Adrenal gland (tissue), 5 donors: ENCODE results near the gene NODAL.

Experiments used
- POLR2A ChIP-seq, 2 donors: fragments of 450-650 bp; IDR thresholded peaks; one replicate each; pipeline ENCODE4 v1.6.1; 2017; ENCODE audit warnings: antibody characterized with exemption in 2 of 2, mild to moderate bottlenecking in 2 of 2, moderate library complexity in 1 of 2
- TF ChIP-seq, protein P1 (sequence below), 6 experiments: fragments of 450-650 bp in 4 of 6; fragments of 200-600 bp in 2 of 6; sonication (generic) in 1 of 6; IDR thresholded peaks; 1 replicate in 5 of 6; 2 replicates in 1 of 6; pipeline versions ENCODE4 v1.5.1 to v1.8.0; 2016 to 2021; ENCODE audit warnings: antibody characterized with exemption in 6 of 6, mild to moderate bottlenecking in 2 of 6, moderate library complexity in 1 of 6
- donor health status: DM: no; HTN: no; CAD: no.

DNA sequence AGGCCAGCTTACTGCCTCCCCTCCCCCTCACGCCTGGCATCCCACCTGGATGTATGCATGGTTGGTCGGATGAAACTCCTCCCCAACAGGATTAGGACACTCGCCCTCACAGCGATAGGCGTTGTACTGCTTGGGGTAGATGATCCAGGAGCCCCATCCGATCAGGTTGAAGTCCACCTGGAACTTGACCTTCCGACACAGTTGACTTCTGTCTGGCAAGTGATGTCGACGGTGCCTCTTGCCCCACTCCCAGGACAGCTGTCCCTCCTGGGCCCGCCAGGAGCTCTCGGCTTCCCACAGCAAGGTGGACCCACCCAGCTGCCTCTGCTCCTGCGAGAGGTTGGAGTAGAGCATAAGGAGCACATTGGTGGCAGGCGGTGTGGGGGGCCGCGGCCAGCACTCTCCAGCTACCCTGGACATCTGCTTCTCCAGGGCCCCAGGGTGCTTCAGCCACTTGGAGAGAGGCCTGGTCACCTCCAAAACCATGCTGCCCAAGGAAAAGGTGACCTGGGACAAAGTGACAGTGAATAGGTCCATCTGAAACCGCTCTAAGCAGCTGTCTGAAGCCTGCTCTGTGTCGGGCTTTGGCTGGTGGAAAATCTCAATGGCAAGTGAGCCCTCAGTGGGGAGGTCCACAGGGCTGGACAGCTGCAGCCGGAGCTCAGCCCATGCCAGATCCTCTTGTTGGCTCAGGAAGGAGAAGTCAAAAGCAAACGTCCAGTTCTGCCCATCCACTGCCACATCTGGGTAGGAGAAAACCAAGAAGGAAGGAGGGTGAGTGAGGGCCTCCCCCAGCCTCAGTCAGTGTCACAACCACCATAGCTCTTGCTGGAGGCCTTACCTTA, 6.0 kb downstream of the NODAL start:
- TF ChIP-seq, protein P1, sequence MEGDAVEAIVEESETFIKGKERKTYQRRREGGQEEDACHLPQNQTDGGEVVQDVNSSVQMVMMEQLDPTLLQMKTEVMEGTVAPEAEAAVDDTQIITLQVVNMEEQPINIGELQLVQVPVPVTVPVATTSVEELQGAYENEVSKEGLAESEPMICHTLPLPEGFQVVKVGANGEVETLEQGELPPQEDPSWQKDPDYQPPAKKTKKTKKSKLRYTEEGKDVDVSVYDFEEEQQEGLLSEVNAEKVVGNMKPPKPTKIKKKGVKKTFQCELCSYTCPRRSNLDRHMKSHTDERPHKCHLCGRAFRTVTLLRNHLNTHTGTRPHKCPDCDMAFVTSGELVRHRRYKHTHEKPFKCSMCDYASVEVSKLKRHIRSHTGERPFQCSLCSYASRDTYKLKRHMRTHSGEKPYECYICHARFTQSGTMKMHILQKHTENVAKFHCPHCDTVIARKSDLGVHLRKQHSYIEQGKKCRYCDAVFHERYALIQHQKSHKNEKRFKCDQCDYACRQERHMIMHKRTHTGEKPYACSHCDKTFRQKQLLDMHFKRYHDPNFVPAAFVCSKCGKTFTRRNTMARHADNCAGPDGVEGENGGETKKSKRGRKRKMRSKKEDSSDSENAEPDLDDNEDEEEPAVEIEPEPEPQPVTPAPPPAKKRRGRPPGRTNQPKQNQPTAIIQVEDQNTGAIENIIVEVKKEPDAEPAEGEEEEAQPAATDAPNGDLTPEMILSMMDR (IDR thresholded peaks at IDR 0.05), result no peak
- no peak for TF ChIP-seq POLR2A (IDR thresholded peaks at IDR 0.05)
